ELR (cell line): ENCODE data around the gene HECW1.
A peak's percentile ranks its signal among the peaks of the same experiment; 100 is the strongest.
"Not testable (repeated sequence)": the region's sequence is repeated elsewhere in the genome, so short reads cannot be mapped to it uniquely, and the experiment has no call there.

Source experiments
- DNase-seq: peaks from one replicate; pipeline ENCODE4 v3.0.0-alpha.2; 2015; ENCODE audit warnings: low read depth

Gene HECW1

DNA sequence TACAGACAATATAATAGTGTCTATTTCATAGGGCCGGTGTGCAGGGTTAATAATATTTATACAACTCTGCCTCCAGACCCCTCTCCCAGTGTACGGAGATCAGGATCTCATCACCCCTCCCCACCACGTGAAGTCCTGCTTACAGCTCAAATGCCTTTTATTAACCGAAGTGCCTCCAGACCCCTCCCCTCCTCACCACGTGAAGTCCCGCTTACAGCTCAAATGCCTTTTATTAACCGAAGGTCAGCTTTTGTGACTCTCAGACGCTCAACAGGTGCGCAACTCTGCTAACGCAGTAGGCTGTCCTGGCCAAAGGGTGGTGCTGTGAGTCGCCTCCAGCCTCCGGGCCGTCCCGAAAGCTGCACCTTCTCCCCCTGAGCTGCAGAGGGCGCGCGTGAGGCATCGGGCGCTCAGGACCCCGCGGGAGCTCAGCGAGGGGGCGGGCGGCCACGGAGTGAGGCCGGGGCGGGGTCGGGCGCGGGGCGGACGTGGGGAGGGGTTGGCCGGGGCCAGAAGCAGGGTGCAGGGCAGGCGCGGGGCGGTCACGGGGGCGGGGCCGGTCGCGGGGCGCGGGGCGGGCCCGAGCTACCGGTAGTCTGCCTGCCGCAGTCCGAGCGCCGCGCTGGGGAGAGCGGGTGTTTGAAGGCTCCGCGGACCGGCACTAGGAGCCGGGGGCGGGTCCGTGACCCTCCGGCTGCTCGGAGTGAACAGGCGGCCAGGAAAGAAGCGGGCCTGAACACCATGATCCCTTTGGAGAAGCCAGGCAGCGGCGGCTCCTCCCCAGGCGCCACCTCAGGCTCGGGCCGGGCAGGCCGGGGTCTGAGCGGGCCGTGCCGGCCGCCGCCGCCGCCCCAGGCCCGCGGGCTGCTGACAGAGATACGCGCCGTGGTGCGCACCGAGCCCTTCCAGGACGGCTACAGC, 470.3 kb downstream of the HECW1 start, which contains the start of gene STK17A:
STK17A (plus strand) TSS at position 606 of the 921 bp plus-strand sequence; CDS start at position 742, 136 bp downstream.
- DNase-seq = peak; percentile 91

DNA sequence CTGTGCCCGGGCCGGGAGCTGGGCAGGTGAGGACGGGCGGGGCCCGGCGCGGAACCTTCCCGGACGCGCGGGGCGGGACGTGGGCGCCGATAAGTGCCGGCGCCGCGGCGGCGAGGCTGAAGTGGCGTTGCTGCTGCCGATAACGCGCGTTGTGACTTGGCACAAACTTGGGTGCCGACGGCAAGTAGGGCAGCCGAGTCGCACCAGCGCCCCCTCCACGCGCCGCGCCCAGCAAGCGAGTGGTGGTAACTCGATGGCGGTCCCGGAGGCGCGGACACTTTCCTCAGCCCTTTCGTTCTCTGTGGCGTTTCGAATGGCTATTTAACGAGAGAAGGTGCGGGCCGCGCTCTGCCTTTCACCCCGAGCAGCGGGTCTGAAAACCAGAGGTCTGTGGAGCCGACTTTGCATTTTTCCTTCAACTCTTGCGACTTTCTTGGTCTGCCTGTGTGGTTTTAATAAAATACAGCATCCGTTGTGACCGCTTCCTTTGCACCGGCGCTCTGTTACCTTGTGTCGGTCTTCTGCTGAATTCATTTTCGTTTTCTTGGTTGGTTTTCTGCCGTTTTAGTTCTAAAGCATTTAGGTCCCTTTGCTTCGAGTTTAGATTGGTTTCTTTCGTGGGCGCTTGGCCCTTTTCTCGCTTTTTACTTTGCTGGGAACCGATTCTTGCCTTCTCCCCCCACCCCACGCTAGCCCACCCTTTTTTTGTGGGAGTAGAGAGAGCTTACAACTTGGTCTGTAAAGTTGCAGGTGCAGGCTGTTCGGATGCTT, 471.2 kb downstream of the HECW1 start:
- DNase-seq = peak; percentile 70

DNA sequence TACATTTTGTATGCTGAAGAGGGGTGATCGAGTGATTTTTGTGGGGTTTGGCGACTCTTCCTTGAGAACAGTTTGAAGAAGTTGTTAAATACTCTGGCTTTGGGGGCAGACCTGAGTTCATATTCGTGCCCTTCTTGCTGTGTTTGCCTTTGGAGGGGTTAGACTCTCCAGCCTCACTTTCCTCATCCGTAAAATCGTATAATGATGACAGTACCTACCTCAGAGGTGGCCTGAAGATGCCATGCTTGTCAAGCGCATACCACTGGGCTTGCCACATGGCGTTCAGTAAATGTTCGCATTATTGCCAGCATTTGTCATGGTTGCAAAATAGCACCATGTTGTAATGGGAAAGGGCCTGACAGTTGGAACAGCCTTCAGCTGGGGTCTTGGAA, 471.7 kb downstream of the HECW1 start:
- DNase-seq = peak; percentile 78

DNA sequence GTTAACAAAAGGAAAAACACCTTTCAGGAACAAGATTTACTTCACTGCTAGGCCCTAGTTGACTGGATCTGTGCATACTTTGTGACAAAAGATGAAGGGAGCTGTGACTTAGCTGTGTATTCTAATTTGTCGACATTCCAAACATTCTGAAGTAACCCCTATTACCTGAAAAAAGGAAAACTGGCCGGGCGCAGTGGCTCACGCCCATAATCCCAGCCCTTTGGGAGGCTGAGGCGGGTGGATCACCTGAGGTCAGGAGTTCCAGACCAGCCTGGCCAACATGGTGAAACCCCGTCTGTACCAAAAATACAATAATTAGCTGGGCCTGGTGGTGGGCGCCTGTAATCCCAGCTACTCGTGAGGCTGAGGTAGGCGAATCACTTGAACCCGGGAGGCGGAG, 472.3 kb downstream of the HECW1 start:
- not testable (repeated sequence) for DNase-seq

DNA sequence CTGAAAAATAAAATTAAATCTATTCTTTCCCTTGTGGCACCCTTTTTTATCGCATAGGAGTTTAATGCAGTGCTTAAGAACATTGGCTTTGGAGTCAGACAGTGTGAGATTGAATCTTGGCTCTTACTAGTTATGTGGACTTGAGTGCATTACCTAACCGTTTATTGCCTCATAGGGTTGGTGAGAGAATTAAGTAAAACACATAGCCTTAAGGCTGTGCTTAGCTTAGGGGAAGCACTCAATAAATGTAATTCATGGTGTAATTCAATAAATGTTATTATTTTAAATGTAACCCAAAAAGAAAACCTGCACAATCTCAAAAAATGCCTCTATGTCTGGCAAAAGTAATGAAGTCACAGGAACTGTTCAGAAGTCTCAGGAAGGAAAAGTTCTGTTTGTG, 473.1 kb downstream of the HECW1 start:
- peak; percentile 64 for DNase-seq

DNA sequence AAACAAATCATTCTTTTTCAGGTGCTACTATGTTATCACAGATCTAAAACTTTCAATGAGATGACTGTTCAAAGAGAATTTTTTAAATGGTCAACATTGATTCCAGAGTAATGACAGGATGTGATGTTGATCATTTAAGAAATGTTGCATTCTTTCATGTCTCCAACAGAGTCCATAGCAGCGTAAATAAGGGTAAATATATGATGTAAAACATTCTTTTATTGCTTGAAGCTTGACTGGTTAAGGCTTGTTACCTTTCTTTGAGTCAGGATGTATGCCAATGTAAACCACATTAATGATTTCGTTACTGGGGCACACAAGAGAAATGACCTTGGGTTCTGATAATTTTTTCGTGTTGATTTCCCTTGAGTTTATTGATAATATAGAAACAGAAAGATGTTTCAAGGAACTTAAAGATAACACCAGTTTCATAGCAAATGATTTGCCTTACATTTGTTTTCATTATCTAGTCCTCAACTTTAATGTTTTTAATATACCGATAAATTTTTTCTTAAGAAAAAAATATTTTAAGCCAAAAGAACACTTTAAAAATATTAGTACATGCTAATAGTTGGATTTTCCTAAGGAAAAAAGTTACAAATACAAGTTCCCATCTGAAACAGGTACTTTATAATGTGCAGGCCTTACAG, 473.9 kb downstream of the HECW1 start:
- peak; percentile 75 for DNase-seq

DNA sequence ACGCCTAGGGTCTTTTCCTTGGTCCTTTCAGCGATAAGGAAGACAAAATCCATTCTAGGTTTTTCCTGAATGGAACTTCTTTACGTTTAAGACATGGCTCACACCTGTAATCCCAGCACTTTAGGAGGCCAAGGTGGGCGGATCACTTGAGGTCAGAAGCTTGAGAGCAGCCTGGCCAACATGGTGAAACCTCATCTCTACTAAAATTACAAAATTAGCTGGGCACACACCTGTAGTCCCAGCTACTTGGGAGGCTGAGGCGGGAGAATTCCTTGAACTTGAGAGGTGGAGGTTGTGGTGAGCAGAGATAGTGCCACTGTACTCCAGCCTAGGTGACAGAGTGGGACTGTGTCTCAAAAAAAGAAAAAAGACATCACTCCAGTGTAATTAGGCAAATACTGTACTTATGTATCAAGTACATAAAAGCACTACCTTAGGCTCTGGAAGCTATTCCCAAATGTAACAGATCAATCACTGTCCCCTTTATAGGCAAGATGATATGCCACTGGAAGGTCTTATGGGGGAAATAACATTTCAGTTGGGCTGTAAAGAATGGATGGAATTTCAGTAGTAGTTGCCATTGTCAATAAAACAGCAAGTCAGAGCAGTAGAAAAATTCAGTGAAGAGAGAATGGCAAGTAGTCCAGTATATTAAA, 476.2 kb downstream of the HECW1 start:
- DNase-seq = no peak

DNA sequence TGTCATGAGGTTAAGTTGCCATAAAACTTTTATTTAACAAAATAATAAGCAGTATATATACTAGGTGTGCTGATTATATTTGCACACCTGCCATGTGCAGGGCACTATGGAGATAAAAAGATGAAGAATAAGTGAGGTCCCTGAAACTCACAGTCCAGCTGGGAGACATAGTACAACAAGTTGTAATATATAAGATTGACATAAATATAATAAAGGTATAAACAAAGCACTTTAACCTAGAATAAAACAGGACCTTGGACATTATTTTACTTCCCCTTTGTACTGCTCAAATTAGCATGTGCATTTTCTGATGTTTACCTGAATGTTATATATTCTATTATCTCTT, 476.7 kb downstream of the HECW1 start:
- no peak for DNase-seq

DNA sequence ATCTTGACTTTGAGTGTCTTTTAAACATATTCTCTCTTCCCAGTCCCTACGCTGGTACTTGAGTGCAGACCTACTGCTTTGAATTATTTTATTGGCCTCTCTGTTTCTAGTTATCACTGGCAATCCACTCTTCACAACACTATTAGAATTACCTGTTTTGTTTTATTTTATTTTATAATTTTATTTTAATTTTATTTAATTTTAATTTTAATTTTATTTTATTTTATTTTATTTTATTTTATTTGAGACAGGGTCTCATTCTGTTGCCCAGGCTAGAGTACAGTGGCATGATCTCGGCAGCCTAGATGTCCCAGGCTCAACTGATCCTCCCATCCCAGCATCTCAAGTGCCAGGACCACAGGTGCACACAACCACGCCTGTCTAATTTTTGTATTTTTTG, 477.3 kb downstream of the HECW1 start:
- no peak for DNase-seq

DNA sequence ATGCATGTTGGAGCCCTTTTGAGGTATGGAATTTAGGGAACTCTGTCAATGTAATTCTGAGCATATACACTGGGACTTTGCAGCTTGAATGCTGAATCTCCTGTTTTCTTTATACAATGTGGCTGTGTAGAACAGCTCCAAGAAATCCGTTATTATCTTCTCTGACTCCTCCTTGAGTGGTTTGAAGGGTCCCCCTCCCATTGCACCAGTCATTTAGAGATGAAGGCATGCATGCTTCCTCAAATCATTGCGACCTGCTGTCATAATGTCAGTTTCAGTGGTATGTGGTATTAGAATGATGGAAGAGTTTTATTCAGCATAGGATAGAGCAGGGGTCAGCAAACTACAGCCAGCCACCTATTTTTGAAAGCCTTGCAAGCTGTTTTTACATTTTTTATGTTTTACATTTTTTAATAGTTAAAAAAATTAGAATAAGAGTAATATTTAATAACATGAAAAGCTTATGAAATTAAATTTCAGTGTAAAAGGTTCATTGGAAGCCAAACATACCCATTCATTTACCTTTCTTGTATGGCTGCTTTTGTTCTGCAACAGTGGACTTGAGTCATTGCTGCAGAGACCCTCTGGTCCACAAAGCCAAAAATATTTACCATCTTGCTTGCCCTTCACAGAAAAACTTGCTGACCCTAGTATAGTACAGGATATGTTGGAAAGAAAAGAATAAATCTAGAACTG, 478.6 kb downstream of the HECW1 start:
- DNase-seq = no peak

DNA sequence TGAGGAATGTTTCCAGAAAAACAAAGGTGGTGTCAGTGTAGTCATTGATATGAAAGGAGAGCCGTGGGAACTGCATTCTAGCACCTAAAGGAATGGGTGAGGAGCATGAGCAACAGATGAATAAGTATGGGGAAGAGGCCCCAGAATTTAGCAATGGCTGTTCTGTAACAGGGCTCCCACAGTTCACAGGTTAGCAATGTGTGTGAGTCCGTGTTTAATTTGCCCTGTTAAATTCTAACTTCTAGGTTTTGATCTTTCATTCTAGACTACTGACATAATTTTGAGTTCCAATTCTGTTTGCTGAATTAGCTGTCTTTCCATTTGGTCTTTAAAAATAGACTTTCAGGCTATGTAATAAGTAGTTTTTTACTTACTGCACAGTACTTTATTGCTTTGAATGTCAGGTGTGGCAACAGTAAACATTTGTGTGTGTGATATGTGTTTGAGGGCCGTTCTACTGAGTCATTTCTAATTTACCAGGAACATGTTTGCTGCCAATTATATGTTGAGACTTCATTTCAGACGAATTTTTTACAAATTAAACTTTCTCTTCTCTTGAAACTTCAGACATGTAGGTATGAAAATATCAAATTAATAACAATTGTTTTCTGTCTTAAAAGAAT, 479.2 kb downstream of the HECW1 start:
- peak; percentile 82 for DNase-seq

DNA sequence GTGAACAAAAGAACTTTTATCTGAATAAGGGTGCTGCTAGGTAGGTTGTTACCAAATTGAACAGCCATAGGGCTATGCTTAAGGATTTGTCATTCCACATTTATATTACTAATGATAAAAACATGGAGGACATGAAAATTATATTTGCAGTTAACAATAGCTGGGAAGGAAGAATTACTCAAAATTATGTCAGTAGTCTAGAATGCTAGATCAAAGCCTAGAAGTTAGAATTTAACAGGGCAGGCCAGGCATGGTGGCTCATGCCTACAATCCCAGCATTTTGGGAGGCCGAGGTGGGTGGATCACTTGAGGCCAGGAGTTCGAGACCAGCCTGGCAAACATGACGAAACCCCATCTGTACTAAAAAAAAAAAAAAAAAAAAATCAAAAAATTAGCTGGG, 479.9 kb downstream of the HECW1 start:
- peak; percentile 36 for DNase-seq

DNA sequence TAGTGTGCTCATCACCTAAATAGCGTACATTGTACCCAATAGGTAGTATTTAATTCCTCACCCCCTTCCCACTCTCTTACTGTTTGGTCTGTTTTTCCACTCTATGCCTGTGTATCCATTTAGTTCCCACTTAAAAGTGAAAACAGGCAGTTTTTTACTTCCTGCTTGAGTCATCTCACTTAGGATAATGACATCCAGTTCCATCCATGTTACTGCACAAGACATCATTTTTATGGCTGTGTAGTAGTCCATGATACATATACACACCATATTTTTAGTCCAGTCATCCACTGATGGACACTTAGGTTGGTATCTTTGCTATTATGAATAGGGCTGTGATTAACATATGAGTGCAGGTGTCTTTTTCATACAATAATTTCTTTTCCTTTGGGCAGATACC, 480.6 kb downstream of the HECW1 start:
- DNase-seq = peak; percentile 44

DNA sequence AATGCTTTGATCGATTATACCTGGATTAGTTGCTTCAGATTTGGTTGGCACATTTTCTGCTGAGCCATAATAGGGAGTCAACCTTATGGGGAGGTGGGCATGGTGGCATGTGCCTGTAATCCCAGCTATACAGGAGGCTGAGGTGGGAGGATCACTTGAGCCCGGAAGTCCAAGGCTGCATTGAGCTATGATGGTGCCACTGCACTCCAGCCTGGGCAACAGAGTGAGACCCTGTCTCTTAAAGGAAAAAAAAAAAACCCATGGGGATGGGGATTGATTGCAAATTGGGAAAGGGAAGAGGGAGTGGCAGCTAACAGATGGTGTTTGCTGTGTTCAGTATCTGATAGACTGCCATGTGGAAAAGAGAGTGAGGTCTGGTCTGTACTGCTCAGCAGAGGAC, 481.6 kb downstream of the HECW1 start:
- DNase-seq = no peak

DNA sequence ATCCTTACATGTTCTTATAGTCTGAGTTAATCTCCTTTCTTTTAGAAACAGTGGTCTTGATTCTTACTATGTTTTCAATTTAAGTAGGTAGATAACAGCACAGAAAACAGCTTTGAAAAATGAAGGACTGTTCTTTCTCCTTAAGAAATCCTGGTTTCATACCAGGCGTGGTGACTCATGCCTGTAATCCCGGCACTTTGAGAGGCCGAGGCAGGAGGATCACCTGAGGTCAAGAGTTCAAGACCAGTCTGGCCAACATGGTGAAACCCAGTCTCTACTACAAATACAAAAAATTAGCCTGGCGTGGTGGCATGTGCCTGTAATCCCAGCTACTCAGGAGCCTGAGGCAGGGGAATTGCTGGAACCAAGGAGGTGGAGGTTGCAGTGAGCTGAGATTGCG, 484.0 kb downstream of the HECW1 start:
- DNase-seq = peak; percentile 51

DNA sequence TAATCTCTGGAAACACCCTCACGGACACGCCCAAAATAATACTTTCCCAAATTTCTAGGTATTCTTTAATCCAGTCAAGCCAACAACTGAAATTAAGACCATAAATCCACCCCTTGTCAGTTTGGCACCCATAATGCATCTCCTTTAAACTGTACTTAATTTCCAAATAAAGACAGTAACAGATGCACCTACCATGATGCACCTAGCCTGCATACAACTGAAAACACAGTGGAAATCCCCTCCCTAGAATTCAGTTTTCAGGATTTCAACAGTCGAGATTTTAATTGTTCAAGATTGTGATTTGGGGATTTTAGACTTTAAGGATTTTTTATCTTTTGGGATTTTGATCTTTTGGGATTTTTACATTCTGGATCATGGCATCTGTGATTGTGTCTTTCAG, 487.6 kb downstream of the HECW1 start:
- DNase-seq = no peak

DNA sequence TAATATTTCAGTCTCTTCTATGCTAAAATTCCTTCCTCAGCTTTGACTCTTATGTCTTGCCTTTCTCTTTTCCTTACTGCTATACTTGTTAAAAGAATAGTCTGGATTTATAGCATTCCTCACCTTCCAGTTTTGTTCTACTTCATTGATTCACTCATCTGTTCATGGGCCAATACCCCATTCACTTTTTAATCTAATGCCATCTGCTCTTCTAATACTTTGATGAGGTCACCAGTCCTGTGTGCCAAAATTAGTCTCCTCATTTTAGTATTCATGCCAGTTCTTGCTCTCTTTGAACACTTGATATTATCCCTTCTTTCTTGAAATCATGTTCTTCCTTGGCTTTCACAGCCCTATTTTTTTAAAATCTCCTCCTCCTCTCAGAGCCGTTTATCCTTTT, 489.8 kb downstream of the HECW1 start:
- no peak for DNase-seq

DNA sequence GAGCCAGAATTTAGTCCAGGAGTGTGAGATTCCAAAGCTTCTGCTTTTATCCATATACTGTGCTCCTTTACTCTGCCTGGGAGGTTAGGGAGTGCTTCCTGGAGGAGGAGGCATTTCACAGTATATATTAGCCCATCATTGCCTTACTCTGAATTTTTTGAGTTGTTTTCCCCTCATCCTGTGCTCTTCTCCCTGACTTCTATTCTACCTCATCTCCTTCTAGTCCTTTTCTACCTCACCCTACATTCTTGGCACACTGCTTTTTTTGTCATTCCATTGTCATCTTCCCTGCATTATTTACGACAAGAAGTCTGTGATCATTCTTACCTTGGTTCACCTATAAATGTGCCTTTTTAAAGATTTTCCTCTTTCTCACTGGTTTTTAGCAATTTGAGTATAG, 491.8 kb downstream of the HECW1 start:
- DNase-seq = no peak

DNA sequence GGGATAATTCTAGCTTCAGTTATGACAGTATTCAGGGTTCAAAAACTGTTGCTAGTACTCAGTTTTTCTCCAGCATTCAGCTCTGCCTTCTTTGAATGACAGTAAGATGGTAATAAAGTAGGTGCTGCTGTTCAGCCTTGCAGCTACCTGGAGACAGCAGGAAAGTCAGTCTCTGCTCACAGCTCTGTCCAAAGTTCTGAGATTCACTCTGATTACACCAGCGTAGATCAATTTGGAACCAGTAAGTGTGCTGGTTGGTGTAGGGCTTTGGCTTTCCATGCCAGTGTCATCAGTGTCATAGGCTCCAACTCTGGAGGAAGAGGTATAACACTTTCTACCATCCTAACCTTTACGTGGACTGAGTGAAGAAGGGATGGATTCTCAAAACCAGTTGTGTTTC, 496.6 kb downstream of the HECW1 start:
- no peak for DNase-seq

DNA sequence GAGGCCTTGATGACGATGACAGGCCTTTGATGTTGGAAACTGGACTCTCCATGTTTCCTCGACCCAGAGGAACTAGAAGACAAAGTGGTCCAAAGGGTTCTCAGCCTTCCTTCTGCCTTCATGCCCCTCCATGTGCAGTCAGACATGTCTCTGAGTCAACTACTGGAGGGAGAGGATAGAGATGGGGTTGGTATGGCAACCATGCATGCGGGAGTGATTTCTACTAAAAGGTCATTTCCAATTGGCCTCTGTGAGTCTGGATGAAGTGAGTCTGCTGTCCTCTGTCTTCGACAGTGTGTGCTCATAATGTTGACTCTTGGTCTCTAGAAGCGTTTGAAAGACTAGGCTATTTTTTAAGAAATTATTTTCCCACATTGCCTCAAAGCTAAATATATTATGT, 499.7 kb downstream of the HECW1 start:
- DNase-seq = no peak
